ENCODE data around the gene ADAM17.

The ADAM17 gene

GRCh38 chr2:9565436-9566153 lies 10.0 kb upstream of the ADAM17 start:
- Histone ChIP-seq H3F3A (ENCODE audit: insufficient read depth, low read length) (no peaks in the 10 kb centered on the region), H3K4me3 (ENCODE audit: low read length) (no peak overlapping the region), H3K9ac (ENCODE audit: low read length) (no peak overlapping the region), H2AFZ (ENCODE audit: low read length) (no peak overlapping the region), H3K36me3 (replicated peaks; ENCODE audit: insufficient read depth, low read length) (no peaks in the 10 kb centered on the region), H3K4me1 (ENCODE audit: low read length) (no peaks in the 10 kb centered on the region), H3K27me3 (replicated peaks; ENCODE audit: insufficient read depth, low read length) (no peaks in the 10 kb centered on the region), H3K9me2 (replicated peaks; ENCODE audit: insufficient read depth, low read length) (no peaks in the 10 kb centered on the region), H4K20me1 (ENCODE audit: insufficient read depth, low read length) (no peaks in the 10 kb centered on the region), H3K9me3 (replicated peaks; ENCODE audit: insufficient read depth, low read length) (no peaks in the 10 kb centered on the region), H3K27ac (ENCODE audit: low read length) (no peak overlapping the region), H3K79me2 (ENCODE audit: low read length) (no peaks in the 10 kb centered on the region), H3K4me2 (ENCODE audit: low read depth, low read length) (no peak overlapping the region)
- DNase-seq, result no peak
- TF ChIP-seq CTCF (IDR thresholded peaks at IDR 0.05; ENCODE audit: low read length) (no peak), EZH2 (optimal IDR thresholded peaks at IDR 0.05; ENCODE audit: low read depth, low read length) (no peak), EZH2phosphoT487 (IDR thresholded peaks at IDR 0.05; ENCODE audit: low read length) (no peak)

- H3K4me3 ChIP-seq (ENCODE audit: low read length), result no peak overlapping the region
- H3F3A ChIP-seq (ENCODE audit: insufficient read depth, low read length), result no peaks in the 10 kb centered on the region
- H3K4me2 ChIP-seq (ENCODE audit: low read depth, low read length), result no peak overlapping the region
- peaks cover 10% of the 10 kb centered on the region for H3K79me2 ChIP-seq (ENCODE audit: low read length)
- TF ChIP-seq CTCF (IDR thresholded peaks at IDR 0.05; ENCODE audit: low read length) (no peak), EZH2phosphoT487 (IDR thresholded peaks at IDR 0.05; ENCODE audit: low read length) (no peak), EZH2 (optimal IDR thresholded peaks at IDR 0.05; ENCODE audit: low read depth, low read length) (no peak)
- DNase-seq, result no peak
- no peaks in the 10 kb centered on the region for H3K9me2 ChIP-seq (replicated peaks; ENCODE audit: insufficient read depth, low read length)
- H4K20me1 ChIP-seq (ENCODE audit: insufficient read depth, low read length), result no peaks in the 10 kb centered on the region
- H3K4me1 ChIP-seq (ENCODE audit: low read length), result peaks cover 5% of the 10 kb centered on the region; the same call in 1 of the 2 replicates
- no peaks in the 10 kb centered on the region for H3K27me3 ChIP-seq (replicated peaks; ENCODE audit: insufficient read depth, low read length)
- H2AFZ ChIP-seq (ENCODE audit: low read length), result no peak overlapping the region
- no peak overlapping the region for H3K27ac ChIP-seq (ENCODE audit: low read length)
- no peaks in the 10 kb centered on the region for H3K9me3 ChIP-seq (replicated peaks; ENCODE audit: insufficient read depth, low read length)
- no peak overlapping the region for H3K9ac ChIP-seq (ENCODE audit: low read length)
- no peaks in the 10 kb centered on the region for H3K36me3 ChIP-seq (replicated peaks; ENCODE audit: insufficient read depth, low read length)
Observed at GRCh38 chr2:9560628-9561027, 5.0 kb upstream of the ADAM17 start.

- Histone ChIP-seq H3F3A (ENCODE audit: insufficient read depth, low read length) (peaks cover 11% of the 10 kb centered on the region), H3K9me3 (replicated peaks; ENCODE audit: insufficient read depth, low read length) (no peaks in the 10 kb centered on the region), H3K4me1 (ENCODE audit: low read length) (peaks cover 9% of the 10 kb centered on the region), H3K36me3 (replicated peaks; ENCODE audit: insufficient read depth, low read length) (no peaks in the 10 kb centered on the region), H3K27me3 (replicated peaks; ENCODE audit: insufficient read depth, low read length) (no peaks in the 10 kb centered on the region), H3K9me2 (replicated peaks; ENCODE audit: insufficient read depth, low read length) (no peaks in the 10 kb centered on the region), H3K27ac (ENCODE audit: low read length) (no peak overlapping the region), H3K4me3 (ENCODE audit: low read length) (no peak overlapping the region), H3K9ac (ENCODE audit: low read length) (no peak overlapping the region), H4K20me1 (ENCODE audit: insufficient read depth, low read length) (no peaks in the 10 kb centered on the region), H3K4me2 (ENCODE audit: low read depth, low read length) (no peak overlapping the region), H3K79me2 (ENCODE audit: low read length) (peaks cover 26% of the 10 kb centered on the region), H2AFZ (ENCODE audit: low read length) (no peak overlapping the region)
- TF ChIP-seq EZH2phosphoT487 (IDR thresholded peaks at IDR 0.05; ENCODE audit: low read length) (no peak), CTCF (IDR thresholded peaks at IDR 0.05; ENCODE audit: low read length) (no peak), EZH2 (optimal IDR thresholded peaks at IDR 0.05; ENCODE audit: low read depth, low read length) (no peak)
- DNase-seq, result no peak
Observed at GRCh38 chr2:9558948-9559381, 3.3 kb upstream of the ADAM17 start.

Data from MM.1S (cell line).